Fibroblast of skin of left biceps (primary cell): ENCODE data around the gene CLSTN2.

Experiments
- DNase-seq, 2 experiments: peaks; one replicate each; pipeline ENCODE4 v3.0.0-alpha.2; 2013; ENCODE audit warnings: low read depth in 2 of 2

The CLSTN2 gene

DNA sequence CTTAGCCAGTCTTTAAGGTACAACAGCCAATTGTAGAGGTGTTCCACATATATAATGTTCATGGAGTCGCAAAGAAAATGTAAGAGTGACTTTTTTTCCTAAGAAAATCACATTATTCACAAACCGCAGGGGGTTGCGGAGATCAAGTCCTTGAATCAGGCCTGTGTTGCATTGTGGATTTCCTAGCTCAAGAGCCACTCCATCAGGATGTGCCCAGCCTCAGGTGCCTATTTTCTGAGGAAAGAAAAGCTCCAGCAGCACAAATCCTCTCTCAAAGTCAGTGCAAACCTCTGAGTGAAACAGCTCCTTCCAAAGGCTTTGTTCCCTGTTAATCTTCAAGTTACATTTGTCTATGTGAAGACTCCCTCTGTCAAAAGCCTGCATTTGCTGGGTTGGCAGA is 349.4 kb downstream of the CLSTN2 start:
- DNase-seq, result no peak

DNA sequence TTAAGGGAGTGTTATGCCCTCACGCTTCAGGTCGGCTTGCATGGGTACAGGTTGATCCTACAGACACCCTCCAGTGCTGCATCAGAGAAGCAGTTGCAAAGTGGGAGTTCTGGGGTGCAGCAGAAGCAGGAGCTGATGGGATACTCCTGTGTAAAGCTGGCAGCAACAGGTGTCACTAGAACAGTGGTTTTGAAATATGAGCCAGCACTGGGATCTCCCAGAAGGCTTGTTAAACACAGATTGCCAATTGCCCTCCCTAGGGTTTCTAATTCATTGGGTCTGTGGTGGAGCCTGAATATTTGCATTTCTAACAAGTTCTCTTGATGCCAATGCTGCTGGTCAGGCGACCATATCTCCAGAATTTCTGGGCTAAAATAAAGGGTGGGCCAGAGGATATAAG is 350.4 kb downstream of the CLSTN2 start:
- no peak for DNase-seq

- DNase-seq, result peak in 1 of 2 experiments; percentile 13
These were observed 353.6 kb downstream of the CLSTN2 start for GRCh38 chr3:140288595-140288994.

DNA sequence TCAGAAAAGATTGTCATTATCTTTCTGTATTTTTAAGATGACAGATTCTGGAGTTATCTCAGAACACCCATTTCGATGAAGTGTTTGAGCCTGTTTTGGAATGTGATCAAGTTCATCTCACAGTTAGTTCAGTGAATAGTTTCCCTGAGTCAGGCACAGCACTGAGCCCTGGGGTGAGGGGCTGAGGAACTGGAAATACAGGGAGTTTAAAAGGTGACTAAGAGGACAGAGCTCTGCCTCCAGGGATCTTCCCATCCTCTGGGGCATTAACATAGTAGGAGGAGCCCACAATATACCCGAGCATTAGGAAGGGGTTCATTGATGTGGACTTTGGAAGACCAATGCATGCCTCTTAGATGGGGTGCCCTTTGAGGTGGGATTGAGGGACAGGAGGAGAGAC is 355.1 kb downstream of the CLSTN2 start:
- DNase-seq, result peak in 1 of 2 experiments; percentile 4

GRCh38 chr3:140292170-140292569 is 357.2 kb downstream of the CLSTN2 start:
- DNase-seq, result peak; percentile 36 to 47

GRCh38 chr3:140292684-140293083 is 357.7 kb downstream of the CLSTN2 start:
- DNase-seq, result peak; percentile 80 to 82

DNA sequence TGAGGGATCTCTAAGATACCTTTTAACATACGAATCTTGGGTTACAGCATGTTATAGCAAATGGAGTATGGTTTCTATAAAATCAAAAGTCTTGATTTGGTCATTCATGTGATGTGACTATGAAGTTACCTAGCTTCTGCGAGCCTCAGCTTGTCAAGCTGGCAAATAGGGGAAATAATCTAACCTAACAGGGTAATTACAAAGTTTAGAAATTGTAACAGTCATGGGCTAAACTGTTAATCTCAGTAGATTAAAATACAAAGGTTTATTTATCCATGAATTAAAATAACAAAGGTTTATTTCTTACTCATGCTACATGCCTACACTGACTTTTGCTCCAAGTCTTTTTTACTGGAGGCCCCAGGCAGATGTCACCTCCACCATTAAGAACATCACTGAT is 359.1 kb downstream of the CLSTN2 start:
- no peak for DNase-seq

DNA sequence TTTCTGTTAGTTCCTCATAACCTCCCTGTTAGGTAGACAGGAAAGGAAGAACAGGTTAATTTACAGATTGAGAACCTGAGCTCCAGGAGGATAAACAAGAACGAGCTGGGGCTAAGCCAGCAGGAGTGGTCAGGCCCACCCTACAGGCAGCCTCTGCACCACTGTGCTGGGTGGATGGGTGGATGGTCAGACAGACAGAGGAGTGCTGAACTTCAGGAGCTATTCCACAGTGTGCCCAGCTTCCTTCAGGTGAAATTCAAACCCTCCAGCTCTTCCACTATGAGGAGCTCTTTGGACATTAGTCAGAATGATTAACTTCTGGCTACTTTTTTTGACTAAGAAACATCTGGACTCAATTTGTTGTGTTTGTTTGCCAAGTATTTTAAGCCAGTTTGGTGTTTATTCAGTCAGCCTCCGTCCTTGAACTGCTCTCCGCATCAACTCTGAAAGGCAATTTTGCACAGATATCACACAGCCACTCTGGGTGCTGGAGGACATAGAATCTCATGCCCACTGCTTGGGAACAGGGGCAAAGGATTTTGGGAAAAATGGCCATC is 361.9 kb downstream of the CLSTN2 start:
- DNase-seq, result peak; percentile 42 to 47

DNA sequence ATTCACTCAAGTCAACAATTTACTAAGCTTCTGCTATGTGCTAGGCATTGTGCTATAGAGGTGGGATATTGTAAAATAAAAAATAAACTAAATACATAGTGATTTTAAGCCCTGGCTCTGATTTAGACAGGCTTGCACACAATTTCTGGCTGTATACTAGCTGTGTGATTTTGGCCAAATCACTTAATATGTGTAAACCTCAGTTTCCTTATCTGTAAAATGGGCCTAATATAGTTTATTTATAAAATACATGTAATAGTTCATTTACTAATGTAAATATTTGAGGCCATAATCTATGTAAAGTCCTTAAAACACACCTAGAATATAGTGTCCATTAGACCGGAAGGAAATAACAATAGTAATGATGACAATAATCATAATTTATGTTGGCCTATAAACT is 363.1 kb downstream of the CLSTN2 start:
- no peak for DNase-seq

DNA sequence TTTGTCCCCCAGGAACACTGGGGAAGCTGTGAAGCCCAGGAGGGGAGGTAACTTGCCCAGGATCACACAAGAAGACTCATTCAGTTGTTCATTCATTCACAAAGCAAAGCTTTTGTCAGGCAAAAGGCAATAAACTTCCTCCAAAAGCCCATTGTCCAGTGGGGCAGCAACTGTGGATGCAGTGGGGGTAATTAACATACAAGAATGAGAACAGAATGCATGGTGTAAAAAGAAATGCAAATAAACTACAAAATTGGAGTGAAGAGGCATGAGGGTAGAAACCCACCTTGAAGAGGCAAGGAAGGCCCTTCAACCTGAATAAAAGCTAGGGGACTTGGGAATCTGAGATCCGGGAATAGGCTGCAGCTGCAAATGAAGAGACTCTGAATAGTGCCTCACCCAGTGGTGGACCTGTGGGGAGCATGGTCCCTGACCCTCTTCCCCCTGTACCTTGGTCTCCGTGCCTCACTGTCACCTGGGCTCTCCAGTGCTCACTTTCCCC is 363.6 kb downstream of the CLSTN2 start:
- no peak for DNase-seq

DNA sequence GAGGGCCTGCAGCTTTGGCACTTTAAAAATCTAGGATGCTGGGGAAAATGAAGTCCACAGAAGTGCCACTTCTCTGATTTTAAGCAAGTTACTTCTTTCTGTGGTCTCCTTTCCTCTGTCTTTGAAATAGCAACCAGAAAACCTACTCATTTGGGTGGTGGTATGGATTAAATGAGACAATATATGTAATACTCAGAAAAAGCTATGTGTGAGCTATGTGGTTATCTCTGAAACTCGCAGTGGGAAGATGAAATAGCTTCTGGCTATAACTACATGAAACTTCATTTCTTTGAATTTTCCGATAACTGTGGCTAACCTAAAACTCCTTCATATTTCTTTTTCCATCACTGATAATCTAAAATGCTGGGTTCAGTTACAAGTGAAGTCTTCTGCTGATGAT is 368.9 kb downstream of the CLSTN2 start:
- no peak for DNase-seq

- DNase-seq, result peak in 1 of 2 experiments; percentile 7
These were observed 373.6 kb downstream of the CLSTN2 start for GRCh38 chr3:140308535-140308934.

DNA sequence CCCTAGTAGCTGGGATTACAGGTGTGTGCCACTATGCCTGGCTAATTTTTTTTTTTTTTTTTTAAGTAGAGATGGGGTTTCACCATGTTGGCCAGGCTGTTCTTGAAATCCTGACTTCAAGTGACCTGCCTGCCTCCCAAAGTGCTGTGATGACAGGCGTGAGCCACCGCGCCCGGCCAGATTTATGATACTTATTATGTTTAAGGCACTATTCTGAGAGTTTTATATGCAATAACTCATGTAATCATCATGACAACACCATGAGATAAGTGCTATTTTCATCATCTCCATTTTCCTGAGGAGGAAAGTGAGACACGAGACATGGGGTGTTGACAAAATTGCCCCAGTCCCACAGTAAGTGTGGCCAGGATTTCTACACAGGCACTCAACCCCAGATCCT is 376.4 kb downstream of the CLSTN2 start:
- no peak for DNase-seq

DNA sequence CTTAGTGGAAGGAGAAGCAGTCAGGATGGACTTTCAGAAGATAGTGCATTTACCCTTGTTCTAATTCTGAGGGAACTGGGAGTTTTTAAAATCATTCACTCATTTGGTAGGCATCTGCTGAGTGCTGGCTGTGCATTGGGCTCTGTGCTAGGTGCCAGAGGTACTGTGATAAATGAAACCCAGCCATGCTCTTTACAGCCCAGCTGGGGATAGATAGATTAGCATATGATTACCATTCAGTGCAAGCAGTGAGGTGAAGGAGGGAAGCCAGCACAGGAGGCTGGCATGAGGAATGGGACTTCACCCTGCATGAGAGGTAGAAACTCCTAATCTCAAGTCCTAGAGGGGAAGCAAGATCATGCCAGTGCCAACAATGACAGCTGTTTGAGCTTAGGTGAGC is 381.0 kb downstream of the CLSTN2 start:
- DNase-seq, result no peak

GRCh38 chr3:140316466-140316865 is 381.5 kb downstream of the CLSTN2 start:
- no peak for DNase-seq

- no peak for DNase-seq
These were observed 381.9 kb downstream of the CLSTN2 start for GRCh38 chr3:140316868-140317400.

DNA sequence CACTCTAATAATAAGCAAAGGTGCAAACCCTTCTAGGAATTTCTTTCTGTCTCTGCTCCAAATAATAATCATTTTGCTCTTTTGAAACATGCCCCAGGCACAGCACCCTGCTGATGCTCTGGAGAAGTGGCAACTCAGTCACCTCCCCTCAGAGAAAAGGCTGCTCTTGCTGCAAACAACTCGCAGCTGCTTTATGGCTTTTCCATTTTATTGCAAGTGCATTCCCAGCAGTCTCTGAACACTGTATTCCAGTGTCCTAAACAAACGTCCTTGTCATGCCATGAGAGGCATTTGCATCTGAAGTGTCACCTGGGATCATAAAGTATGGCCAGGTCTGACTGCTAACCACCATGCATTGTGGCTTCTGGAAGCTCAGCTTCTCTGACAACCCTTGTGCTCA is 384.8 kb downstream of the CLSTN2 start:
- DNase-seq, result no peak

- no peak for DNase-seq
These were observed 388.6 kb downstream of the CLSTN2 start for GRCh38 chr3:140323561-140323960.

- no peak for DNase-seq
These were observed 397.1 kb downstream of the CLSTN2 start for GRCh38 chr3:140332131-140332530.

- no peak for DNase-seq
These were observed 399.3 kb downstream of the CLSTN2 start for GRCh38 chr3:140334132-140334929.

- DNase-seq, result no peak
These were observed 401.5 kb downstream of the CLSTN2 start for GRCh38 chr3:140336465-140336864.

GRCh38 chr3:140338916-140339315 is 403.9 kb downstream of the CLSTN2 start:
- DNase-seq, result no peak

GRCh38 chr3:140341203-140341602 is 406.2 kb downstream of the CLSTN2 start:
- no peak for DNase-seq
